Hematopoietic multipotent progenitor cell treated with erythropoietin and hydrocortisone succinate and interleukin-3 and kit ligand, for 17 days (in vitro differentiated cells): ENCODE results near the gene DENND6B.

ENCODE experiments used
- DNase-seq: peaks from one replicate; pipeline ENCODE4 v3.0.0-alpha.2; 2015; ENCODE audit warnings: low spot score

DENND6B gene

DNA sequence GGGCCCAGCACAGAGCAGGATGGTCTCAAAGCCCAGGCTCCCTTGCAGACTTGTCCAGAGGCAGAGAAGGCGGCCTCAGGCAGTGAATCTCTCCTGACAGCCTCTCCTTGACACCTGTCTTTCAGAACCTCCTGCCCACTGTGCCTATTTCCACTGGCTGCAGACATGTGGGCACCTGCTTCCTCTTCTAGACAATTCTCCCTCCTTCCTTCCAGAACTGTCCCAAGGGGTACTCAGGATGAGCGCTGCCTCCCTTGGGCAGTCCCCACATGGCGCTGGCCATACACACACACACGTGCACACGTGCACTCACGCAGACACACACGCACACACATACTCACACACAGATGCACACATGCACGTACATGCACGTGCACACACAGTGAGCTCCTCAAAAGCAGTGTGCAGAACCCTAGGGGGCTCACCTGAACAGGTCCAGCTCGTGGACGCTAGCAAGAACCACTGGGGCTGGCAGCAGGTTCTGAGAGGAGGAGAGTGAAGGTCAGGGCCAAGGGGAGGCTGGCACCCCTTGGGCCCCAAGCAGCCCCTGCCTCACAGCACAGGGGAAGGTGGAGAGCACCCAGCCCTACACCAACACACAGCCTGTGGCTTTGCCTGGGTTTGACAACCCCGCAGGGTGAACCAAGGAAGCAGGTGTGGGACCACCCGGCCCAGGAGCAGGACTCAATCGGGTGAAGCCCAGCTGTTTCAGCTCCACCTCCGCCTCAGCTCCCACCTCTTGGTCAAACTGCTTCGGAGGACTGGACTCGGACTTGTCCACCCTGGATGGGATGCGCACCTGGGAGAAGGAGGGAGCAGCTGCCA is 11.3 kb downstream of the DENND6B start:
- no peak for DNase-seq

DNA sequence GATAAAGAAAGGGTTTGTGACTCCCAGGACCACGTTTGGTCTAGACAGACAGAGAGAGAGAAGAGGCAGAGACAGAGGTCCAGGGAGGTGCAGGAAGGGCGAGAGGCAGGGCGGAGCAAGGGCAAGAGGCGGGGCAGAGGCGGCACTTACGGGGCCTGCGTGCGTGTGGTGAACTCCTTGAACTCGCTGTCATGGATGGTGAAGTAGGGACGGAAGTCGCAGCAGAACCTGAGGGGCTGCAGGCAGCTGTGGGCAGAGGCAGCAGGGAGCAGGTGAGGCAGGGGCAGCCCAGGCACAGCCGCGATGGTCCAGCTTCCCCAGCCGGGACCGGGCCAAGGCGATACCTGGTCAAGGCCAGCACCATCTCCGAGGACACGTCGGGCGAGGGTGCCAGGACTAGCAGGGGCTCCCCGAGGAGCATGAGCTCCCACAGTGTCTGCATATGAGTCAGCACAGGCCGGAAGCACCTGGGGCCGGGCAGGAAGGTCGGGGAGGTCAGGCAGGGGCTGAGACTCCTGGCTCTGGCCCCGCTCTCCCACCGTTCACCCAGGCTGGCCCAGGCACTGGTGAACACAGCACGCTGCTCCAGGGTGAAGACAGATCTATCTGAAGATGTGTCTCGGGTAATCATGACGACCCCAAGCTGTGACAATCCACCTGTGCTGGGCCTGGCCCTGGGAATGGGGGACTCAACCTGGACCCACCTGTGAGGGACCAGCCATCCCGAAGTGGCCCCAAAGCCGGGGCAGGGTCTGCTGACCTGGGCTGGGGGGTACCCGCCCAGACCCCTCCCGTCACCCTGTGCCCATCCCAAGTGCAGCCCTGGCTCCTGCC is 12.1 kb downstream of the DENND6B start:
- no peak for DNase-seq

DNA sequence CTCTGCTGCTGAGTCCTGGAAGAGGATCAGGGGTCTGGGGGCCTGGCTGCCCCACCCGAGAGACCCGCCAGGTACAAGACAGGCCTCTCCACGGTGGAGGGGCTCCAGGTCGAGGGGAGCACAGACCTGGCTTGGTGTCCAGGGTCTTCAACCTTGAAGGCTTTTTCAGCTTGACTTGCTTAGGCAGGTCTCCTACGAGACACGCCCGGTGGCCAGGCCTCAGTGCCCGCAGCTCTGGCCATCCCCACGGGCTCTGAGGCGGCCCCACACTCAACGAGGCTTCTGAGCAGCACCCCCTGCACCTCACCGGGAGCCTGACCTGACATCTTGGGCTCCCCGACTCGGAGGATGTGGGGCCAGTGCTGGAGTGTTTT is 12.7 kb downstream of the DENND6B start:
- no peak for DNase-seq

GRCh38 chr22:50313600-50313999 is 13.2 kb downstream of the DENND6B start:
- no peak for DNase-seq

DNA sequence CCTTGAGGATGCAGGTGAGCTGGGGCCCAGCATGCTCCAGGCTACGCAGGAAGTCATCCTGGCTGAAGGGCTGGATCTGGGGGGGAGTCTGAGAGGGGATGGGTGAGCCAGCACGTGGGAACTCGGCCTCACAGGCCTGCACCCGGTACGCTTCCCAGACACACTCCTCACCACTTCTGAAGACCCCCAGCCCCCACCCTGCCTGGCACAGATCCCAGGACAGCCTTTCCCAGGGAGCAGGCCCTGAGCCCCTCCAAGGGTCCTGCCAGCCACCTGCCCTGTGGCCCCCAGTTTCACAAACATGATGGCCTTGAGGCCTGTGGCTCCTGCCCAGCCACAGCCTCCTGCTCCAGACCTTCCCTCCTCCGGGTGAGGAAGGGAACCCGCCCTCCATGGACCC is 13.8 kb downstream of the DENND6B start:
- no peak for DNase-seq

DNA sequence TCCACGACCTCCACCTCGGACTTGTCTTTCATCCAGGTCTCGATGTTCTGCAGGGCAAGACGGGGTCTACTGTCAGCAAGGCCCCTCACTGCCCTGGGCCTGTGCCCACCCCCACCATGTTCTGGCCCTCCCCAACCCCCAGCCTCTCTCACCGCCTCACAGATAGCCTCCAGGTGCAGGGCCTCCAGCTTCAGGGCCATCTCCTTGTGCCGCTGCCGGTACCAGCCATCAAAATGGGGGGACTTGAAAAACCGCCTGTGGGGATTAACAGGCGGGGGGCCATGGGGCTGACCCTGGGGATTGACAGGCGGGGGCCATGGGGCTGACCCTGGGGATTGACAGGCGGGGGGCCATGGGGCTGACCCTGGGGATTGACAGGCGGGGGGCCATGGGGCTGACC is 14.4 kb downstream of the DENND6B start:
- DNase-seq: no peak

- DNase-seq: no peak
These were observed 15.0 kb downstream of the DENND6B start for GRCh38 chr22:50311606-50312351.

DNA sequence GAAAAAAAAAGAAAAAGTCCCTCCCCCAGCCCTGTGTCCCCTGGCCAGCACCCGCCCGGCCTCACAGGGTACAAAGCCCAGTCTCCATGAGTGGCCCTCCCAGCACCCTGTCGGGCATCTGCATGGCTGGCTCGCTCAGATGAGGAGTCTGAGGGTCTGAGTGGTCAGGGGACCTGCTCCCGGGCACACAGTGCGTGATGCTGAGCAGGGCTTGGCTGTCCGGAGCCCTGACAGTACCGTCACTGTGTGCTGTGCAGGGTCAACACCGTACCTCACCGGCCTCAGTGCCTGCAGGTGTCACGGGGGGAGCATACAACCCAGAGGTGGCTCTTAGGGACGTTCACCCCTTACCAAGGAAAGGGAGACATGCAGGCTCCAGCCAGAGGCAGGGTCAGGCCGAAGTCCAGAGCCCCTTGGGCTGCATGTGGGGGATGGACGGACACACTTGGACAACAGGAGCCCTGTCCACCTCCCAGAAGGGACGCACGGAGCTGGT is 15.8 kb downstream of the DENND6B start:
- DNase-seq: no peak

DNA sequence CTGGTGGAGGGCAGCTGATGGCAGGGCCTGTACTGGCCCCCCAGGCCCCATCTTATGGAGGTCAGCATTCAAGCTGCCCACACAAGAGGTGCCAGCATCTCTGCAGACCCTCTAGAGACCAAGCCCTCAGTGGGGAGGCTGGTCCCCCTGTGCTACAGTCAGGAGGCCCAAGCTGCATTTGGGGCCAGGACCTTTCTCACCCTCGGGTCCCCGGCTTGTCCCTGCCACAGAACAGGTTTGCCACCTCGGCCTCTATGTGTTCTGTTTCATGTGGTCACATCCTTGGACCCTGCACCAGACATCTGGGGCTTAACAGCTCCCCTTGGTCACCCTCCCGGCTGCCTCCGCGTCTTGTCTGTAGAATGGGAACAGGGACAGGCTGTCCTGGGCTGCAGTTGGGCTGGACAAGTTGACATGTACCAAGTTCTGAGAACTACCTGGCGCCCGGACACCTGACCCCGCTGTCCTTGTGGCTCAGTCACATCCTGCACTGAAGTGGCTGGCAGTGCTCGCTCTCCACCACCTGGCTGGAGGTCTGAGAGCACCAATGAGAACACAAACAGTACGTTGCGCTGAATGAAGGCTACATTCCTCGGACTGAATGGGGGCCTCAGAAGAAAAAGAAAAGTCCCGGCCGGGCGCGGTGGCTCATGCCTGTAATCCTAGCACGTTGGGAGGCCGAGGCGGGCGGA is 16.6 kb downstream of the DENND6B start:
- DNase-seq: no peak

DNA sequence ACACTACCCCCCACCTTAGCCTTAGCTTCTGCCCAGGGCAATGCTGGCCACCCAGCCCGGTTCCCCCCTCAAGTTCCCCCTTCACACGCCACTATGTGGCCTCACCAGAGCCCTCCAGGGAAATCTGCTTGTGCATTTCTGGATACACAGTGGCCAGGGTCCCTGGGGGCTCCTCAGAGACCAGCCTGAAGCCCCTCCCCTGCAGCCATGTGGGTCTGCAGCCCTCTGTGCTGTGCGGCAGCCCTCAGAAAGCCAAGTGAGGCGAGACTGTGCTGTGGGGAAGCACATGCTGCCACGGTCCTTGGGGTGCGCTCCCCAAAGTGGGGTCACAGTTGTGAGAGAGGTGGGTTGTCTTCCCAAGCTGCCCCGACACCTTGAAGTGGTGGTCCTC is 17.2 kb downstream of the DENND6B start:
- no peak for DNase-seq

- no peak for DNase-seq
These were observed 17.7 kb downstream of the DENND6B start for GRCh38 chr22:50308986-50309600.

GRCh38 chr22:50308597-50308935 is 18.2 kb downstream of the DENND6B start:
- no peak for DNase-seq

DNA sequence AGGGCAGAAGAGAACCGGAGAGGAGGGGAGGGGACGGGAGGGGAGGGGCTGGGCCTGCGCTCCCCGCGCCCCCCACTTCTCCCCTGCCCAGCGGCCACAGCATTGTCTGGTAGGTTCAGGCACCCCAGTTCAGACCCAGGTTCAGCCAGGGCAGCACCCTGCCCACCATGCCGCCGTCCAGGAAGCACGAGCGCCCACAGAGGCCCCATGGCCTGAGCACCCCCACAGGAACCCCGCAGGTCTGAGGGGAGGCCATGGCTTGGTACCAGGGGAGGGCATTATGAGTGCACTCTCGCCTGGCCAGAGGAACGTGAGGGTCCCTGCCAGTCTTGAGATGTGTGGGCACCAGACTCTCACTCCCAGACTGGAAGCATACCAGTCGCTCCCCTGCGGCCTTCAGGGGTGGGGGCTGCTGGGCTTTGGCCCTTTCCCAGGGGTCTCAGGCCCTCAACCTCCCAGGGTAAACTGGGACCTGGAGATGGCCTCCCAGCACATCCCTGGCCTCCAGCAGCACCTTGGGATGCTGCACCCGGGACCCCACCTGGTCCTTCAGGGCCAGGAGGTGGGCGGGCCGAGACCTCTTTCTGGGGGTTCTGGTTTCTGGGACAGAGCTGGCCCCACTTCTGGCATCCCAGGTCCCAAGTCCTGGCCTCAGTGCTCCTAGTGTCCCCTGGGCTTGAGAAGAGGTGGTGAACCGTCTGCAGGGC is 18.8 kb downstream of the DENND6B start:
- no peak for DNase-seq

GRCh38 chr22:50306753-50307749 is 19.8 kb downstream of the DENND6B start, which contains the start of gene PLXNB2:
PLXNB2 (minus strand) TSS chr22:50307646; CDS start chr22:50290584, 17,062 bp downstream.
- DNase-seq: peak; percentile 54

DNA sequence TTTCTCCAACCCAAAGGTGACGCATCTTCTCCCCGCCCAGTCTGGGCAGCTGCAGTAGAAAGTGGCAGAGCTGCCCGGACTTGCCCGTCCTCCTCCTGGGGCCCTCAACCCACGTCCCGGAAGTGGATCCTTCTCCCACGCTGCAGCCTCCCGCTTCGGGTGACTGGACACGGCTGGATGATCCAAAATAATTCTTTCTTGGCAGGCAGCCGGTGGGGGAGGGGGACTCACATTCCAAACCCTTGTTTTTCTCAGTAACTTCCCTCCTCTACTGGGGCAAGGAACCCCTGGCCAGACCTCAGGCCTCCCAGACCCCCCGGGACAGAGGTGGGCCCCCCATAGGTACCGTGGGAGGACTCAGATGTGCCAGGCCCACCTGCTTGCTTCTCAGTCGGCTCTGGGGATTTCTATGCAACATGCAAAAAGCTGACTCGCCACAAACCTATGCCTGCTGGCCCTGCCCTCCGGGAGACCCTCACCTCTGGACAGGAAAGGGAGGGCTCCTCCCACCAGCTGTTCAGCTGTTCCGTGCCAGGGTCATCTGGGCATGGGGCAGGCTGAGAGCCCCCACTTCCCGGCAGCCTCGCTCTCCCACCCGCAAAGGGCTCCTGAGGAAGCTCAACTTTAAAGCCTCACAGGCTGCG is 20.8 kb downstream of the DENND6B start:
- DNase-seq: peak; percentile 76

DNA sequence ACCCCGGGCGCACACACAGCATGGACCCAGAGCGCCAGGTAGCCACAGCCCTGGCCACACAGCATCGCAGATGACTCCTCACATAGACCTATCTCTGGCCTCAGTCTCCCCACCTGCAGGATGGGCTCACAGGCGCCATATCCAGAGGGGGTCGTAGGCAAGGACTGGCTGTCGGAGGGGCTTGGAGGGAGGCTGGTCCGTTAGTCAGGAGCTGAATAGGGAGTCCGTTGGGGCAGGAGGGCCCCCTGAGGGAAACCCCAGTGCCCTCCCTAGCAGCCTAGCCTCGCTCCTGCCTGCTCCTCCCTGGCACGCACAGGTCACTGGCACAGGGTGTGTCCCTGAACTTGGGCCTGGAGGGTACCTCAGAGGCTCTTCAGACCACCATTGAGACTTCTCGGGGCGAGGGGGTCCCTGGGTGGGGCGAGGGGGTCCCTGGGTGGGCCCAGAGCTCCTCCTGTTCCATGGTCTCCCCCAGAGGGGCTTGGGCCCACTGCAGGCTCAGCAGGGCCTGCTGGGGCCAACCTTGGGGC is 21.4 kb downstream of the DENND6B start:
- DNase-seq: no peak

GRCh38 chr22:50304528-50305392 is 22.1 kb downstream of the DENND6B start:
- peak; percentile 12 for DNase-seq
